ENCODE measurements around the gene TARBP2.
A peak's percentile ranks its signal among the peaks of the same experiment; 100 is the strongest.
"Not testable (repeated sequence)": the region's sequence is repeated elsewhere in the genome, so short reads cannot be mapped to it uniquely, and the experiment has no call there.

Gene TARBP2

GRCh38 chr12:53476769-53477209 lies 24.3 kb upstream of the TARBP2 start:
- DNase-seq = peak; percentile 33

DNA sequence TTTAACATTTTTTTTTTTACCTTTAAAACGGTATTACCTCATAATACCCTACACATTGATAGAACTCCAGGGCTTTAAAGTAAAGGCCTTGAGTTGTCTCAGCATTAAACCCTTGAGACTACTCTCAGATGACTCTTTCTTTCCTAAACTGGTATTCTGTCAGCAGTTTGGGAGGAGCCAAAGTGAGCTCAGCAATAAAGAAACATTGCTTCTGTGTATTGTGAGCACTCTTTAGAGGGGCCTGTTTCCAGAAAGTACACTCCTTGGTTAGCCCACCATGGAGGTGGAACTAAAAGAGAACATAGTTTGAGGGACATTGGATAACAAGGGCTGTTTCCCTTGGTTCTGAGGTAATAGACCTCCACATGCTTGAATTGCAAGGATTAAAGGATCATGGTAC lies 22.2 kb upstream of the TARBP2 start:
- no peak for DNase-seq

DNA sequence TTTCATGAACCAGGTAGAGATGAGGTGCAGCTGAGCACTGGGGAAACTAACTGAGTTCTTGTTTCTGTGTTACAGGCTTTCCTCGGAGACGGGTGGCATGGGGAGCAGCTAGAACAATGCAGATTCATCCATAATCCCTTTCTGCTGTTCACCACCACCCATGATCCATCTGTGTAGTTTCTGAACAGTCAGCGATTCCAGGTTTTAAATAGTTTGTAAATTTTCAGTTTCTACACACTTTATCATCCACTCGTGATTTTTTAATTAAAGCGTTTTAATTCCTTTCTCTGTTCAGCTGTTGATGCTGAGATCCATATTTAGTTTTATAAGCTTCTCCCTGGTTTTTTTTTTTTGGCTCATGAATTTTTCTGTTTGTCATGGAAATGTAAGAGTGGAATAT lies 21.8 kb upstream of the TARBP2 start:
- no peak for DNase-seq

DNA sequence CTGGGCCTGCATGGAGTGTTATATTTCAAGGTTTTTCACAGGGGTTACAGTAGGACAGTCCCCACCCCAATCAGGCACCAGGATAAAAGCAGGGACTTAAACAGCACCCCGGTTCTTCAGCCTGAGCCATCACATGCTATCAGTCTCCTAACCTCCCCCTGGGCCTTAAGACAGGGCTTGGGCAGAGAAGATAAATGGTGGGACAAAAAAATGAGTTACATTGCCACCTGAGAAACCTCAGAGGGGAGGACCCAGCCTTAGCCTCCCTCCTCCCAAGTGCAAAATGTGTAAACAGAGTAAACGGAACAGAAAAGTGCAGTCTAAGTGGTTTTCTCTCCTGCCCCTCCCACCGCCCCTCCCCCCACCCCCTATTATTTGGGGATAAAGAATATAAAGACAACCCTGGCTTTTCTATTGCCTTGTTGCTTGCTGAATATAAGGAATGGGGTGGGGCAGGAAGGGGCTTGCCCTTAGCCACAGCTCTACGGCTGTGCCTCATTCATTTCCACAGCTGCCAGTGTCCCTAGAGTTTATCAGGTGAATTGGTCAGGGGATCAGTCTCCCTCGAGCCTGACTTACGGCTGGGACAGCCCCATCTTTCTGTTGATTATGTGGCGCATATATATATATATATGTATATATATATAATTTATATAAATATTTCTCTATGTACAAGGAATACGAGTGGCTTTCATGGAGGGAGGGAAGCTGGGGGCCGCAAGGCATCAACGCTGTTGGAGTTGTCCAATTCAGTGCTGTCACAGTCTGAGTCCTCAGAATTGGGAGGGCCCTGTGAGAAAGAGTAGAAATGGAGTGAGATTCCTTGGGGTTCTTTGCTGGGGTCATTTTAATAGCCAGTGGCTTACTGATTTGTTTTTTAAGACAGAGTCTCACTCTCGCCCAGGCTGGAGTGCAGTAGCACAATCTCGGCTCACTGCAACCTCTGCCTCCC lies 20.3 kb upstream of the TARBP2 start:
- DNase-seq = no peak

DNA sequence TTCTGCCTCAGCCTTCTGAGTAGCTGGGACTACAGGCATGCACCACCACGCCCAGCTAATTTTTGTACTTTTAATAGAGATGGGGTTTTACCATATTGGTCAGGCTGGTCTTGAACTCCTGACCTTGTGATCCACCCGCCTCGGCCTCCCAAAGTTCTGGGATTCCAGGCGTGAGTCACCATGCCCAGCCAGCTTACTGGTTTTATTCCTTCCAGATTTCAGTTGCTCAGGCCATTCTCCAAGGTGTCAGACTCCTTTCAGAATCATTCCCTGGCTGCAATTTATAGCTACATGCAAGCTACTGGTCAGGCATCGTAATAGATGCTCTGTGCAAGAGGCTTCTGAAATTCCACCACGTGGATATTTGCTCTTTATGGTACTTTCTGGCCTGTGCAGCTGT lies 19.6 kb upstream of the TARBP2 start:
- not testable (repeated sequence) for DNase-seq

DNA sequence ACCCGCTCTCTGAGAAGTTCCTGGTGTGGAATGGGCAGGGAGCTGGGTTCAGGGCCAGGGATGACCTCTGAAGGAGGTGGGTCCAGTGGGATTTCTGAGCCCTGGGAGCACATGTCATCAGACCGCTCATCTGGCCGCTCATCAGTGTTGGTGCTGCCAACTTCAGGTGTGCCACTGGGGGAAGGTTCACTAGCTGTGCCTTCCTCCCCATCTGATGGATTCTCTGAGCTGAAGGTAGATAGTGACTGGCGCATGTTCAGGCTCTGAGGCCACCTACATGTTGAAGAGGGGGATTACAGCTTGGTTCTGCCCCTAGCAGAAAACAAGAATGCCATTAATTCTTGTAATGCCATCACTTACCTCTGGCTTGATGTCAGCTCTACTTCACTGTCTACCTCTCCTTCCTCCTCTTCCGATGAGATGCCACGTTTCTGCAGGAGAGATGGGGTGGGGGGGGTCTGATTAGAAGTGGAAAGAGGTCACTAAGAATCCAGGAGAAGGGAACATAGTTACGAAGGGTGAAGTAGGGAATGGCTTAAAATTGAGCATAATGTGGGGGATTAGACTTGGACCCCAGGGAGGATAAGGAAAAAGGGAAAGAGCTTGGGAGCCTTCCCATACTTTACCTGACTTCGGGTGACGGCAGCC lies 19.0 kb upstream of the TARBP2 start:
- DNase-seq = no peak

- no peak for DNase-seq
Measured at GRCh38 chr12:53482626-53483168, 18.4 kb upstream of the TARBP2 start.

GRCh38 chr12:53483225-53483978 lies 17.7 kb upstream of the TARBP2 start:
- DNase-seq = no peak

- no peak for DNase-seq
Measured at GRCh38 chr12:53483979-53484377, 17.1 kb upstream of the TARBP2 start.

GRCh38 chr12:53484686-53485575 lies 16.2 kb upstream of the TARBP2 start:
- no peak for DNase-seq

DNA sequence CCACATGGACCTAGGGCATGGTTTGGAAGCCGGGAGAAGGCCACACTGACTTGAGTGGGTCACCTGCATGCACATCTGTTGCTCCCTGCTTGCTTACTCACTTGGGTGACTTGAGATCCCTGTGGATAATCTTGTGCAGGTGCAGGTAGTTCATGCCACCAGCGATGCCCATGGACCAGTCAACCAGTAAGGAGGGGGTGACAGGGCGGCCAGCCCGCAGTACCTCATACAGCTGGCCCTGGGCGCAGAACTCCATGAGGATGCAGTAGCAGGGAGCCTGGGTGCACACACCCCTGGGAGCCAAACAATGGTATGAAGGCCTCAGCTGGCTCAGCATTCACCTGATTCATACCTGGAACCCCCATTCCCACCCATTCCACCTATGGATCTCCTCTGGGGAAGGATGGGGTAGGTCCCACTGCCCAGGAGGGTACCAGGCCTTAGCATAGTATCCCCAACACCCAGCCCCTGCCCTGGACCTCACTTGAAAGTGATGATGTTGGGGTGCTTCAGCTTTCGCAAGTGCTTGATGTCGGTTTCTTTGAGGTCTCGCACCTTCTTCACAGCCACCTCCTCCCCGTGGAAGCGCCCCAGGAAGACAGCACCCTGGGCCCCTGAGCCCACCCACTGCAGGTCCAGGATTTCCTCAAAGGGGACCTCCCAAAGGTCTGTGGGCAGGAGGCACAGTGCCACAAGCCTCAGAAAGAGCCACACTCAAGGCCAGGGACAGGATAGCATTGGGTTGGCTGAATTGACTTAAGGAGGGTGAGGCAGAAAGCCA lies 14.9 kb upstream of the TARBP2 start:
- DNase-seq = no peak

- no peak for DNase-seq
Measured at GRCh38 chr12:53486736-53487487, 14.2 kb upstream of the TARBP2 start.

DNA sequence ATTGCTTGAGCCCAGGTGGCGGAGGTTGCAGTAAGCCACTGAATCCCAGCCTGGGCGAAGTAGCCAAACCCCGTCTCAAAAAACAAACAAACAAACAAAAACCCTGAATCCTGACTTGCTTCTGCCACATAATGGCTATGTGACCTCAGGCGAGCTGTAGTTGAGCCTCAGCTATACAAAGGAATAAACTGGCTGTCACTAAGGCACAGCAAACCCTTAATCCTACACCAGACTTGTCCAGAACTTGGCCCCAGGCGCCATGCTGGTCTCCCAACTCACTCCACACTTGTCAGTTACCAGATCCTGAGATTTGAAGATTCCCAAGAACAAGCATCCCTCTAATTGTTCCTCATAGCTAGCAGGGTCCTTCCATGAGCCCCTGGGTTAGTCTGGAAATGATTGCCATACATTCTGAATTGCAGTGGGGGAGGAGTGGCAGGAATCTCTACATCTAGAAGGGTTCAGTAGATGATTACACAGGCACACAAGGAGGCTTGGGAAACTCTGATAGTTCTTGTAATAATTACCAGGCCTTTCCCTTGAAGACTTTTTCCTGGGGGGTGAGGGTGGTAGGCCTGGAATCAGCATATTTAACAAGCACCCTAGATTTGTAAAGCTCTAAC lies 11.7 kb upstream of the TARBP2 start:
- DNase-seq = no peak

GRCh38 chr12:53492188-53492587 lies 8.9 kb upstream of the TARBP2 start:
- no peak for DNase-seq

- peak; percentile 89 for DNase-seq
Measured at GRCh38 chr12:53492830-53493609, 8.1 kb upstream of the TARBP2 start.

DNA sequence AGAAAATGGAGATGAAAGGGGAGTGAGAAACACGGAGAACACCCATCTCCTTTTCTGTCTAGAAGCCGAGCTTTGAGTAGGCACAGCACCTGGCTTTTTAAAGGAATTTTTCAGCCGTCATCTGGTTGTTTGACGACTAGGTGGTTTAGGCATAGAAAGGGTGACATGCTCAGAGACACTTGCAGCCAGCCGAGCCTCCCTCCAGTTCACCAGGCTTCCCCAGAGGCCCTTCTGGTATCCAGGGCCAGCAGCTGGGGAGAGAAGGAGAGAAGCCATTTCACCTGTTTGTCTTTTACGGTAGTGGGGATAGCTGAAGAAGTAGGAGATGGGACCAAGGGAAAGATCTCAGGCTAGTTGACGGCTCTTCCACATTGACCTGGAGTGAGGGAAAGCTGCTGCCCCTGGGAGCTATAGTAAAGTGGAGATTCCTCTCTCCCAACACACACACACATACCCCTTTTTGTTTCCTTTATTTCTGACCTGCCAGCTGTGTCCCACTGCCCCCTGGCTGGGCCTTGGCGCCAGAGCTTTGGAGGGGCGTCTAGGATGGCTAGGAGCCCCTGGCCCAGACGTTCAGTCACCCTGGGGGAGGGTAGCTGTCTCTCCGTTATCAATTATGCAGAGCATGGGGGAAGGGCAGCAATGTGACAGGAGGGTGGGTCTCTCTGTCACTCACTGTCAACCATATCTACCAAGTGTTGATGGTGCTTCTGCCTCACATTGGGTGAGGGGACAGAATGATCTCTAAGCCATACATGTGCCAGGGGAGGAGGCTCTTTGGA lies 7.3 kb upstream of the TARBP2 start:
- DNase-seq = no peak

GRCh38 chr12:53495903-53496751 lies 5.0 kb upstream of the TARBP2 start:
- DNase-seq = no peak

- DNase-seq = no peak
Measured at GRCh38 chr12:53496752-53497032, 4.4 kb upstream of the TARBP2 start.
